Activated naive CD4-positive, alpha-beta T cell treated with anti-CD3 and anti-CD28 coated beads, Interleukin-2, amount 50 U/mL, for 16 hours (primary cell): Measurements from ENCODE around the gene RING1.

Source experiments
- DNase-seq: peaks from one replicate; pipeline ENCODE4 v3.0.0-alpha.2; 2020

Gene RING1

DNA sequence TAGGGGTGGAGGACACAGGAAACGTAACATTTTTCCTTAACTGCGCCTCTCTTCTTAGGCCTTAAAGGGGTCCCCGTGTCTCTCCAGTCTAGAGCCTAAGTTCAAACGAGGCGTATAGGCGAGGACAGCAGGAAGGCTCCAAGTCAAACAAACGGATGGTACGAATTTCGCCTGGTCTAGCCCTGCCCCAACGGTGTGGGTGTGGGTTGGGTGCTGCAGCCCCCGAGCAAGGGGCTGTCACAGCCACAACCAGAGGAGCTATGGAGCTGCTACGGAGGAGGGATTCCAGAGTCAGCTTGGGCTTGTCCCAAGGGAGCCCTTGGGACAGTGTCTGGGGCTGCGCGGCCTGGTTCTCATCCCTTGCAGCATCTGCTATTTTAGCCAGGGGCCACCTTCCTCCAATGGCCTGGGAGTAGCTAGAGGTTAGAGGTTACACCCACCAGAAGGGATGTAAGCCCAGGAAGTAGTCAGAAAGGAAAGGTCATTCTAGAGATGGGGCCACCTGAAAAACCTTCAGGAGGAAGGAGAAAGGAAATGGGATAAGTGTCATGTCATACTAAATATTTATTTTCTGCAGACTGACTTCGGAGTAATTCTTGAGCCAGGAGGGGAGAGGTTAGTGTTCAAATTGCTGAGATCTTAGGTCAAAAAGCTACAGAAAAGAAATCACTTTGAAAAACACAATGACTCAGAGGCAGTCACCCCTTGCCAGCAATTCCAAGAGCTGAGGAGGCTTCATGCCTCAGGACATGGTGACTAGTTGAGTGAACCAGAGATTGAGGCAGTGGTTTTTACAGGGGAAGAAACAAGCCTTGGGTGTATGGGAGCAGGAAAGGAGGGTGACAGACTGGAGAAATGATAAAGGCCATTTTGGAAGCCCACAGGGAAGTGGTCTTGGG, 41.7 kb downstream of the RING1 start:
- no peak for DNase-seq

DNA sequence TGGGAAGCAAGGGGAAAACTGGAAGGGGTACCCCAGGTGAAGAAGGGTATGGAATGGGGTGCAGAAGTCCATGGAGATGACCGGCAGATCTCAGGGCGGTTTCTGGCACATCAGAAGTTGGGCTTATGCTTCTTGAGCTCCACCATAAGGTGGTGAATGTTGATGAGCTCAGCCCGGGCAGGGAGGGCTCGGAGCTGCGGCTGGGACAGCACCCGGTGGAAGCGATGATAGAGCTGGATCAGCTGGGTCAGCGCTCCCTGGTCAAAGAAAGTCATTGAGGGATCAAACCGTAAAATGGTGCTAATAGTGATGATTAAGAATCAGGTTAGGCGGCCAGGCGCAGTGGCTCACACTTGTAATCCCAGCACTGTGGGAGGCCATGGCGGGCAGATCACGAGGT, 42.4 kb downstream of the RING1 start:
- DNase-seq, result no peak

DNA sequence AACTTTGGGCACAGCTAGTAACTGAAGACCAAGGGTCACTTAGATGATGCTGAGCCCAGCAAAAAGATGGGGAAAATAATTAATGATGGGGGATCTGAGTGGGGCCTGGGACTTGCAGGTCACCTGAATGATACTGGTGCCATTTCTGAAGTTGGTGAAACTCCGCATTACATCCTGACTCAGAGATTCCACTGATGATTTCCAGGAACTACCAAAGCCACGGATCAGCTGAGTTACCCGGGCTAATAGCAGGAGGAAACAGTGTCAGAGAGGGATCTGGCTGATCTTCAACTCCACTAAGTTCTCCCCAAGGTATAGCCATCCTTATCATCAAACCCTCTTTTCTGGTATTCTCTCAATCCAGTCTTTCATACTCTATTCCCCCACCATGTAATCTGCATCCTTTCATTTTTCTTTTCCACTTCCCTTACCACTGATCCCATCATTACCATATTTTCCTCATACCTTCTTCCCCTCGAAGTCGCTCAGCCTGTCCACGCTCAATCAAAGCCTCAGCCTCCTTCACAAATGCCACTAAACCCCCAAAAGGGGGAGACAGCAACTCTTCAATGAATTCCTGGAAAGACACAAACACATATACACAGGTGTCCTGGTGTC, 43.2 kb downstream of the RING1 start:
- DNase-seq, result no peak

DNA sequence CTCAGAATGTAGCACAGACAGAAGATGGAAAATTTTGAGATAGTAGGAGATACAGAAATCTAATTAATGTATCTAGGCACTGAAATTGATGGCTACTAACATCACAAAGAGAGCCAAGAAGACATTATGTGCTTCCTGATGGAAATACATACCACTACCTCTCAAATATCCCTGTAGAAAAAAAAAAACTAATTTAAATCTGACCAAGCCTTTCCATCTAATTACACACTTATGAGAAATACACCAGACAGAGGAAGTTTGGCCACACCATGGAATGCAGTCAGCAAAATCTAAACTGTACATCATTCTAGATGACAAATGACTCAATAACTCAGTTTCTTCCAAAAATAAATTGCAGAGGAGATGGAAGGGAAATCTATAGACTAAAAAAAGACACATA, 44.5 kb downstream of the RING1 start:
- no peak for DNase-seq

DNA sequence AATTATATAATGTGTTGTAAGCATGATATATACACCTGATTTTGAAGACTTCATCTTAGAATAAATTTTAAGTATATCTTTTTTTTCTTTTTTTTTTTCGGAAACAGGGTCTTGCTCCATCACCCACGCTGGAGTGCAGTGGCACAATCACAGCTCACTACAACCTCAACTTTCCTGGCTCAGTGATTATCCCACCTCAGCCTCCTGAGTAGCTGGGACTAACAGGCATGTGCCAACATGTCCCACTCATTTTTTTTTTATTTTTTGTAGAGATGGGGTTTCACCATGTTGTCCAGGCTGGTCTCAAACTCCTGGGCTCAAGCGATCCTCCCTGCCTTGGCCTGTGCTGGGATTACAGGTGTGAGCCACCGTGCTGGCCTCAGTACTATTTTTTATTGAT, 46.3 kb downstream of the RING1 start:
- DNase-seq, result no peak

DNA sequence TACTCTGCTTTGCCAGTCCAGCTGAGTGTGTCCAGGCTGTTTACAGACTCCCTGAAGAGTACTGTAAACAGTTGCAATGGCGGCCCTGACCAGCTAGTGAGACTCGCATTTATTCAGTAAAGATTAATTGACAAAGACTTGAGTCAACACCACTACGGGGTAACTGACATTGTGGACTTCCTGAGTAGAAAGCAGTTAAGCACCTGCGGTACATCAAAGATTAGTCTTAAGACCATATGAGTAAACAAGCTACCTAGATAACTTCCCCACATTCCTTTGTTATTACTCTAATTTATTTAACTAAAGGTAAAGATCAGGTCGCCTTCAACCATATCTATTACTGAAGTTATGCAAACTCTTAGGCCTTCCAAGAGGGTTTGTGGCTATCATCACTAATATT, 50.7 kb downstream of the RING1 start:
- DNase-seq, result no peak
